Amniotic stem cell (primary cell): Measurements from ENCODE around the gene SEMA3A.
"Not testable (repeated sequence)": the region's sequence is repeated elsewhere in the genome, so short reads cannot be mapped to it uniquely, and the experiment has no call there.

Experiments used
- DNase-seq: peaks from one replicate; lab custom pipeline; 2025; lab: John Stamatoyannopoulos, UW

Gene SEMA3A

GRCh38 chr7:84152995-84153394 lies 41.6 kb downstream of the SEMA3A start:
- no peak for DNase-seq

DNA sequence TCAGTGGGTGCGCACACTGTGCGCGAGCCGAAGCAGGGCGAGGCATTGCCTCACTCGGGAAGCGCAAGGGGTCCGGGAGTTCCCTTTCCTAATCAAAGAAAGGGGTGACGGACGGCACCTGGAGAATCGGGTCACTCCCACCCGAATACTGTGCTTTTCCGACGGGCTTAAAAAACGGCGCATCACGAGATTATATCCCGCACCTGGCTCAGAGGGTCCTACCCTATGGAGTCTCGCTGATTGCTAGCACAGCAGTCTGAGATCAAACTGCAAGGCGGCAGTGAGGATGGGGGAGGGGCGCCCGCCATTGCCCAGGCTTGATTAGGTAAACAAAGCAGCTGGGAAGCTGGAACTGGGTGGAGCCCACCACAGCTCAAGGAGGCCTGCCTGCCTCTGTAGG lies 44.2 kb downstream of the SEMA3A start:
- DNase-seq: not testable (repeated sequence)

DNA sequence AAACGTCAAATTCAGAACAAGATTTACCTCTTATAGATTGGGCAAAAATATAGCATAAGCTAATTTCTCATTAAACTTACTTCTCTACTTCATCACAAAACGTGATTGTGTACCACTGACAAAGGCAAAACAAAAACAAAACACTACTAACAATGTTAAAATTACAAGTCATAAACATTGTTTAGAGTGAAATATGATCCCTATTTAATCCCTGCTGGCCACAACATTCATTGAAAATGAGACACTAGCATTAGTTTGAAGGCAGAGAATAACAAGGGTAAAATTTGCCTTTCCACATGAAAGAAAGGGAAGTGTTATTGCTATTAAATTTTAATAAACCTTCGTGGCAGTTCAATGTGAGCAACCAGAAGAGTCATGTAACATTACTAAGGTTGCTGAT lies 45.0 kb downstream of the SEMA3A start:
- no peak for DNase-seq

GRCh38 chr7:84145892-84146291 lies 48.7 kb downstream of the SEMA3A start:
- no peak for DNase-seq

GRCh38 chr7:84144935-84145334 lies 49.7 kb downstream of the SEMA3A start:
- no peak for DNase-seq

DNA sequence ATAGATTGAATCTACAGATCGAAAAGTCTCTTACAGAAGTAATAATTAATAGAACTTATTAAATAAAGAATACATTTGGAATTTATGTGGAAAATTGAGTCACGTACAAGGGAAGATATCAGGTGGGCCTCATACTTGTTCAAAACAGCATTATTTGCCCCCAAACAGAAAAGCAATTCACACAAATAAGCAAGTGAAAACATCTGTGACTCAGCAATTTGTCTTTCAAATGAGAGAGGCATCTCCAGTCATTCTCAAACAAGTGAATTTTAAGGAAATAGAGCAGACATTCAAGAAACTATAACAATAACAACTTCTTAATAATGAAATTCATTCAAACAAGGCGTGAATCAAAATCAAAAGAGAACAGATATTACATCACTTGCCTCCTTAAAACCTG lies 50.1 kb downstream of the SEMA3A start:
- no peak for DNase-seq

GRCh38 chr7:84142726-84143125 lies 51.9 kb downstream of the SEMA3A start:
- no peak for DNase-seq

- no peak for DNase-seq
Measured at GRCh38 chr7:84139986-84140729, 54.4 kb downstream of the SEMA3A start.

DNA sequence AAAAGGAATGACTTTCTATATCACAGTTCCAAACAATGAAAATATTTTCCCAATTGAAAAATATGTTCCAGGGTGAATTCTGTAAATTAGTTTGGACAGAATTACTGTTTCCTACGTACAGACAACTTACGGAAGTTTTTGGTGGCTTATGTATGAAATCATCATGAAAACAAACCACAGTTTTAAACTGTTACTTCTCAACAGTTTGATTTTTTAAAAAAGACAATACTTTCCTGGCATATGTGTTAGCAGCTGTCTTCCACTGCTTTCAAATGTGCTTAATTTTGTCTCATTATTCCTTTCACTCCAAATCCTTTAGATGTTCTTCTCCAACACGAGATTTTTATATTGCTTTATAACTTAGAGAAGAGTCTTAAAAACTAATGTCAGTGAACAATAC lies 56.2 kb downstream of the SEMA3A start:
- DNase-seq: no peak

DNA sequence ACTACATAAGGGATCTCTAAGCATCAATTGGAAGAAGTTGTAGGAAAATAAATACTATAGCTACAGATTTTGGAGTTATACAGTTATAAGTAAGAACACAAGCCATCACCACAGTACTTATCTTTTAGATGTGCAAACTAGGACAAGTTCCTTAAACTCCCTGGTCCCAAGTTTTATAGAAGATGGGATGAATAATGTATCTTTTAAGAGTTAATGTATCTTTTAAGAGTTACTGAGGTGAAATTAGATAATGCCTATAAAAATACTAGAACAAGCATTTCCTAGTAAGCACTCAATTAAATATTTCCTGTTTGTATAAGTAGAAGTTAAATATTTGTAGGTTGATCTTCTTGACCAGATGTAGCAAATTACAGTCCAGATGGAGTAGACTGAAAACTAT lies 56.8 kb downstream of the SEMA3A start:
- no peak for DNase-seq

GRCh38 chr7:84136809-84137208 lies 57.8 kb downstream of the SEMA3A start:
- no peak for DNase-seq

DNA sequence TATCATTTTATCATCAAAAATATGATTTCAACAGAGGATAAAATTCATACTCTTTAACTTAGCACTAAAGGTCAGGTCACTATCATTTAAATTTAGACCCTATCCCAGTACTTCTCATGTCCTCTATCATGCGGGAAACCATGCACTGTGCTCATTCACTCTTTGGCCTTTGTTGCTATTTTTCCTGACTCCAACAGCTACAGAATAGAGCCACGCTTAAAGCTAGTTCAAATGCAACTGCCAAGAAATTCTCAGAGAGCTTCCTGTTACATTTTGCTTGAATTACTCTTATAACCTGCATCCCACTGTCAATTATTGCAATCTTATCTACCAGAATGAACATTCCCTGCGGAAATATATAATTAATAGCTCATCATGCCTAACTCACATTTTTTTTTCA lies 58.3 kb downstream of the SEMA3A start:
- DNase-seq: no peak

- no peak for DNase-seq
Measured at GRCh38 chr7:84134169-84134568, 60.4 kb downstream of the SEMA3A start.

GRCh38 chr7:84125654-84126053 lies 68.9 kb downstream of the SEMA3A start:
- no peak for DNase-seq

DNA sequence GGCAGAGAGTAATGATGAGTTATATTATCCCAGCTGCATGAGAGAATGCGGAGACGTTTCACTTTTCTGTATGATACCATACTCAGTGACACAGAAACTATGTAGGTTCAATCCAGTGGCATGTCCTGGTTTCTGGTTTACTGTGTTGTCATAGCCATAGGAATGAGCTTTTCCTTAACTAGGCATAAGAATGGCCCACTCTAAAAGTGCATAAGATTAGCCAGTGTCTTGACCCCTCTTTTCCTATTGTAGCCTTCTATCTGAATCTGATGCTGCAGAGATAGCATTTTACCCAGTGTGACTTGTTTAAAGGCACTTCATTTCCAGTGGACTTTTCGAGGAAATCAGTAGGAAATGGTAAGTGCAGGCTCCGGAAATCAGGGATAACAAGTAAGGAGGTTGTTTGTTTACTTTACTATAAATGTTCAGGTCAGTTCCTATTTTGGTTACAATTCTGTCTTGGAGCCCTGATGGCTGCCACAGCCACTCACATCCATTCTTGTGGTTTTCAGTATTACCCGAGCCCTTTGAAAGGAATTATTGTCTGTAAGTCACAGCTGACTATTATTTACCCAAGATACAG lies 70.5 kb downstream of the SEMA3A start:
- DNase-seq: no peak

GRCh38 chr7:84122582-84123360 lies 71.8 kb downstream of the SEMA3A start:
- DNase-seq: no peak

- DNase-seq: no peak
Measured at GRCh38 chr7:84117304-84117703, 77.3 kb downstream of the SEMA3A start.

DNA sequence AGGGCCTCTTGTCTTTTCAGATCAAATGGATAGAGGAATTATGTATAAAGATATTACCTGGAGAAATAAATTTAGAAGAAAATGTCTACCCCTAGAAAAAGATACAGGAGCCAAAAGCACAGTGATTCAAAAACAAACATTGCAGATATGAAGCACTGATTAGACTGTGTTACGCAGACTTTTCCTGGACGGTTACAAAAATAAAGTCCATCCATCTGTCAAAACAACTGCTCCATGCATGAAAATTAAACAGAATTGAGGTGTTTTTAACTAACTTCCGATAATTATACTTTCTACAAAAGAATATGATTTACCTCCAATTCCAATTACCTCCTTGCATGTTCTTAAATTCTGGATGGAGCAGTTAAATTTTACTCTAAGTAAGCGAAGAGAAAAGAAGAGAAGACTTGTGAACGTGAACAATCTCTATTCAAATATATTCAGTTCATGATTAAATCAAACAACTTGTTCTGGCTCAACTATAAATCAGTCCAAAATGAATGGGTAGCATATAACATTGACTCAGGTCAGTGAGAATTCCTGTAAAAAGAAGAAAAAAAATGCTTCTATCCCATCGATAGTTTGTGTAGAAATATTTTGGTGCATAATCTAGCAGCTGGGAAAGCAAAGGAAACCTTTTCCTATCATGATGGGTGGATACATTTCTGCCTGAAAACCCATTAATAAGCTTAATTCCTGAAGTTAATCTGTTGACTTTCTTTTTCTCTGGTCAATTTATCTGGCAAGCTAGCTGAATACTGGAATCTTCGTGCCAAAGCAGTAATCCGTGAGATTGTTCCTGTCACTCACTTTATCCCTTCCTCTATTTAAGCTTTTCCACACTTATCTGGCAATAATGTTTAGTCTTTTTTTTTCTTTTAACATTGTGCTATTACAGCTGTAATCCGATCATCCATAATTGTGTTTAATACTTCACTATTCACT lies 80.4 kb downstream of the SEMA3A start:
- DNase-seq: no peak

GRCh38 chr7:84113286-84113685 lies 81.3 kb downstream of the SEMA3A start:
- DNase-seq: no peak

GRCh38 chr7:84112771-84113170 lies 81.8 kb downstream of the SEMA3A start:
- no peak for DNase-seq

DNA sequence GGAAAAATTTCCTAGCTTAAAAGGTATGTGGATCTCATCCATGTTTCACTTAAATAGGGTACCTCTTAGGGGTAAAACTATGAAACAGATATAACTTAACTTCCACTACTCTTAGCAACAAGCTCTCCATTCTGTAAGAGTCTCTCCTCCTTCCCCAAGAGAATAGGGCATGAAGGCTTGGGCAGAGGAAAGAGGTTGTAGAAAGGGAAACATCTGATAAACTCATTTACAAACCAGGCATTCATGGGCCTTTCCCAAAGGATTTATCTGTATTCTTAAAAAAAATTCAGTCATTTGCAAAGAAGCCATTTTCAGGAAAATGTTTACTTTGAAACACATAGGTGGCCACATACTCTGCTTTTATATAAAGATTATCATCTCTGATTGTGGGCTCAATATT lies 82.7 kb downstream of the SEMA3A start:
- DNase-seq: no peak

DNA sequence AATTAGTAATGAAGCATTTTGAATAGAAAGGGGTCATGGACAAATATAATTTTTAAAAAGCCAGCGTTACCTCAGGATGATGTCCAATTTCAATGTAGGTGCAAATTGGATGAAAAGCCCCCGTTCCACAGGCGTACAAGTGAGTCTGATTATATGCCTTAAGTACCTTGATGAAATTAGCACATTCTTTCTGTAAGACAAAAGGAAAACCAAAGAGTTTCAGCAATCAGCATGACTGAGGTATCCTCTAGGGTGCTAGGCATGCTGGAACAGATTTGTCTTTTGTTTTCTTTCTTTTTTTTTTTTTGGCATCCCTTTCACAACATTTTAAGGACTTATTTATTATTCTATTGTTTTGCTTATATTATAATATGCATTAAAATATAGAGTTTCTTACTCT lies 84.2 kb downstream of the SEMA3A start:
- no peak for DNase-seq
